ENCODE results near the gene KIF2C.

GRCh38 chr1:44696101-44696500 is 43.5 kb upstream of the KIF2C start:
- TF ChIP-seq CTCF (IDR thresholded peaks at IDR 0.05) (no peak), POLR2AphosphoS5 (IDR thresholded peaks at IDR 0.05; ENCODE audit: low read depth, low read length) (no peak), REST (IDR thresholded peaks at IDR 0.05; ENCODE audit: insufficient read depth in 1 of 2, low read depth in 2 of 2, low read length in 1 of 2) (no peak), SIN3A (IDR thresholded peaks at IDR 0.05; ENCODE audit: borderline replicate concordance, insufficient read depth, low read depth, low read length) (no peak)

Data from Panc1 (cell line).